ENCODE measurements around the gene TBC1D23.

Gene TBC1D23

GRCh38 chr3:100288288-100288894, 27.6 kb downstream of the TBC1D23 start (continued):
- no peak for TF ChIP-seq BACH2 (CRISPR knock-in tag; IDR thresholded peaks at IDR 0.05; ENCODE audit: borderline replicate concordance)
- no peak for TF ChIP-seq CREB5 (CRISPR knock-in tag; IDR thresholded peaks at IDR 0.05; ENCODE audit: low read depth)
- no peak for TF ChIP-seq ESRRG (CRISPR knock-in tag; IDR thresholded peaks at IDR 0.05)

GRCh38 chr3:100289339-100289738, 28.5 kb downstream of the TBC1D23 start:
- TF ChIP-seq ZFP30 (CRISPR knock-in tag; IDR thresholded peaks at IDR 0.05) (no peak), GLIS3 (CRISPR knock-in tag; IDR thresholded peaks at IDR 0.05) (no peak), OSR1 (CRISPR knock-in tag; IDR thresholded peaks at IDR 0.05) (no peak), ARNTL (CRISPR knock-in tag; IDR thresholded peaks at IDR 0.05; ENCODE audit: borderline replicate concordance, low read depth) (no peak), PPARA (CRISPR knock-in tag; IDR thresholded peaks at IDR 0.05; ENCODE audit: borderline replicate concordance) (no peak), ZC3H10 (CRISPR knock-in tag; IDR thresholded peaks at IDR 0.05) (no peak), BACH2 (CRISPR knock-in tag; IDR thresholded peaks at IDR 0.05; ENCODE audit: borderline replicate concordance) (no peak), CSRNP3 (CRISPR knock-in tag; IDR thresholded peaks at IDR 0.05) (no peak), ISL1 (CRISPR knock-in tag; IDR thresholded peaks at IDR 0.05) (no peak), CREB5 (CRISPR knock-in tag; IDR thresholded peaks at IDR 0.05; ENCODE audit: low read depth) (no peak), CSDC2 (CRISPR knock-in tag; IDR thresholded peaks at IDR 0.05) (no peak), SNAI2 (CRISPR knock-in tag; IDR thresholded peaks at IDR 0.05) (no peak), ESRRG (CRISPR knock-in tag; IDR thresholded peaks at IDR 0.05) (no peak), PATZ1 (CRISPR knock-in tag; IDR thresholded peaks at IDR 0.05; ENCODE audit: borderline replicate concordance) (no peak)

GRCh38 chr3:100295089-100295488, 34.3 kb downstream of the TBC1D23 start:
- ATAC-seq = no peak
- TF ChIP-seq ISL1 (CRISPR knock-in tag; IDR thresholded peaks at IDR 0.05) (no peak), ZC3H10 (CRISPR knock-in tag; IDR thresholded peaks at IDR 0.05) (no peak), RARB (CRISPR knock-in tag; IDR thresholded peaks at IDR 0.05) (no peak), ARNTL (CRISPR knock-in tag; IDR thresholded peaks at IDR 0.05; ENCODE audit: borderline replicate concordance, low read depth) (no peak), ZNF70 (CRISPR knock-in tag; IDR thresholded peaks at IDR 0.05) (no peak), ZFP3 (CRISPR knock-in tag; IDR thresholded peaks at IDR 0.05) (no peak), BACH2 (CRISPR knock-in tag; IDR thresholded peaks at IDR 0.05; ENCODE audit: borderline replicate concordance) (no peak), ZNF8 (CRISPR knock-in tag; IDR thresholded peaks at IDR 0.05) (no peak), CSDC2 (CRISPR knock-in tag; IDR thresholded peaks at IDR 0.05) (no peak), PPARA (CRISPR knock-in tag; IDR thresholded peaks at IDR 0.05; ENCODE audit: borderline replicate concordance) (no peak), POU6F1 (CRISPR knock-in tag; IDR thresholded peaks at IDR 0.05; ENCODE audit: borderline replicate concordance, low read depth) (no peak), CSRNP3 (CRISPR knock-in tag; IDR thresholded peaks at IDR 0.05) (no peak), ESRRG (CRISPR knock-in tag; IDR thresholded peaks at IDR 0.05) (no peak), ZNF565 (CRISPR knock-in tag; conservative IDR thresholded peaks at IDR 0.05; ENCODE audit: low read depth) (no peak)

More at GRCh38 chr3:100289339-100289738, 28.5 kb downstream of the TBC1D23 start:
- ATAC-seq = no peak

Measured in SK-N-SH treated with all-trans-retinoic acid at 6 μM for 48 hours (cell line).